NCI-H748 treated with DMSO at 0.1 percent for 48 hours (cell line): Measurements from ENCODE around the gene MBD2.
A peak's percentile ranks its signal among the peaks of the same experiment; 100 is the strongest.
"Not testable (repeated sequence)": the region's sequence is repeated elsewhere in the genome, so short reads cannot be mapped to it uniquely, and the experiment has no call there.

ENCODE experiments used
- DNase-seq: peaks from one replicate; lab custom pipeline; 2025; lab: John Stamatoyannopoulos, UW

The MBD2 gene

GRCh38 chr18:54151376-54151775, 73.1 kb downstream of the MBD2 start:
- DNase-seq: no peak

- DNase-seq: no peak
Measured at GRCh38 chr18:54150226-54150625, 74.2 kb downstream of the MBD2 start.

GRCh38 chr18:54149078-54149697, 75.3 kb downstream of the MBD2 start:
- no peak for DNase-seq

- DNase-seq: no peak
Measured at GRCh38 chr18:54148678-54149077, 75.8 kb downstream of the MBD2 start.

- DNase-seq: no peak
Measured at GRCh38 chr18:54148151-54148550, 76.3 kb downstream of the MBD2 start.

GRCh38 chr18:54147439-54147838, 77.0 kb downstream of the MBD2 start:
- DNase-seq: no peak

GRCh38 chr18:54141041-54141608, 83.3 kb downstream of the MBD2 start:
- DNase-seq: no peak

GRCh38 chr18:54140641-54141040, 83.8 kb downstream of the MBD2 start:
- DNase-seq: no peak

GRCh38 chr18:54135216-54135615, 89.3 kb downstream of the MBD2 start:
- DNase-seq: no peak

GRCh38 chr18:54134053-54134452, 90.4 kb downstream of the MBD2 start:
- no peak for DNase-seq

- no peak for DNase-seq
Measured at GRCh38 chr18:54130631-54131030, 93.8 kb downstream of the MBD2 start.

GRCh38 chr18:54130177-54130576, 94.3 kb downstream of the MBD2 start:
- DNase-seq: no peak

- no peak for DNase-seq
Measured at GRCh38 chr18:54129448-54130067, 94.9 kb downstream of the MBD2 start.

- DNase-seq: peak; percentile 54
Measured at GRCh38 chr18:54127759-54128378, 96.6 kb downstream of the MBD2 start.

GRCh38 chr18:54125429-54125828, 99.0 kb downstream of the MBD2 start:
- no peak for DNase-seq

- not testable (repeated sequence) for DNase-seq
Measured at GRCh38 chr18:54123720-54124440, 100.6 kb downstream of the MBD2 start.

GRCh38 chr18:54119524-54120019, 104.9 kb downstream of the MBD2 start:
- peak; percentile 70 for DNase-seq

- no peak for DNase-seq
Measured at GRCh38 chr18:54117853-54118773, 106.4 kb downstream of the MBD2 start.

GRCh38 chr18:54116541-54117257, 107.8 kb downstream of the MBD2 start:
- DNase-seq: no peak

- no peak for DNase-seq
Measured at GRCh38 chr18:54112356-54112755, 112.1 kb downstream of the MBD2 start.
